ENCODE results near the gene OASL.
A peak's percentile ranks its signal among the peaks of the same experiment; 100 is the strongest.

The OASL gene

DNA sequence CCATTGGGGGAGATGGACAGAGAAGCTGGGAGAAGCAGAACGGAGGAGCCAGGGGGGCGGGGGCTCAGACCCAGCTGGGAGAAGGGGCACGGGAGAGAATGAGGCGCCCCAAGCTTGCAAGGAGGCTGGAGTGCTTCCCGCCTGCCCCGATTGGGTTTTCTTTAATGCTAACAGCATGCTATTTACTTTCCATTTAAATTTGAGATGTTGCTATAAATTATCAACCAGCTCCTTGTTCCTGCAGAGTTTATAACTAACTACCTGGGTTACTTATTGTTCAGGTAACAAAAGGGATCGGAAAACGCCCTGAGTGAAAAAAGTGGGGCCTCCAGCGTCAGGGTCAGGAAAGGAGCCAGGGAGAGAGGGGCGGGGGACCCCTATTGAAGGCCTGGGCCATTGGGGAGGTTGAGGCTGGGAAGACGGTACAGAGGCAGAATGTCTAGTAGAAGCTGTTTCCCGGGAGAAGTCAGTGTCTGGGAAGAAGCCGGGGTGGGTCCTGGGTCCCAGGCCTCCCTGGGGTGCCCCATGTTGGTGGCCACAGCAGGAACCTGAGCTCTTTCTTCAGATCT, 58.2 kb downstream of the OASL start:
- no peak for TF ChIP-seq POLR2A (IDR thresholded peaks at IDR 0.05; ENCODE audit: low read length)
- TF ChIP-seq GATA1 (IDR thresholded peaks at IDR 0.05; ENCODE audit: low read depth, low read length): no peak
- no peak for DNase-seq

DNA sequence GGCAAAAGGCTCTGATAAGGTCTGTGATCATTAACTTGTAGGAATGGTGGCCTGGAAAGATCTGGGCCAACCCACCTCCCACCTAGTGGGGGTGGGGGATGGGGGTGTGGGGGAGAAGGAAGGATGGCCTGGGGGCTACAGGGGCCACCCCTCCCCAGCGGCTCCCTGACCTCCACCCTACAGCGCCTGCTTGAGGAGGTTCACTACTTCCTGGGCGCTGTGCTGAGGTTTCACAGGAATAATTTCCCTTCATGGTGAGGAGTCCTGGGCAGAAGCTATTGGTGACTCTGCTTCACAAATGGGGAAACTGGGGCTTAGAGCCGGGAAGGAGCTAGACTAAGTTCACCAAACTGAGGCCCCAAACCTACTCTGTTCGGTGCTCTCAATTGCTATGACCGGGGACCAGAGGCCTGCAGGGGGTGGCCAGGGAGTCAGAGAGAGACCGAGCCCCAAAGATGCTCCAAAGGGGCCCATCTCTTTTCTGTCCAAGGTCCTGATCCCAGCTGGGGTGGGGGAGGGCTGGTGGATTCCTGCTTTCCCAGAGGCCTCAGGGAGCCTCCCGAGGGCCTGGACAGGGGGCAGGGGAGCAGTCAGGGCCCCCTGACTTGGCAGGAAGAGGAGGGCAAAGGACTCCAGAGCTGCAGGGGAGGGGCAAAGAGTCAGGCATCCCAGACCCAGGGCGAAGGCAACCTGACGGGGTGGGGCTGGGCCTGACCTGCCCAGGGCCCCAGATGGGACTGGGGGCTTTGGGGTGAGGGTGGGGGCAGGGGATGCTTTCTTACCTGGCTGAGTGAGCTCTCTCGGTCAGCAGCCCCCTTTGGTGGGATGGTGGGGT, 59.0 kb downstream of the OASL start:
- TF ChIP-seq GATA1 (IDR thresholded peaks at IDR 0.05; ENCODE audit: low read depth, low read length): no peak
- TF ChIP-seq POLR2A (IDR thresholded peaks at IDR 0.05; ENCODE audit: low read length): no peak
- DNase-seq: no peak

DNA sequence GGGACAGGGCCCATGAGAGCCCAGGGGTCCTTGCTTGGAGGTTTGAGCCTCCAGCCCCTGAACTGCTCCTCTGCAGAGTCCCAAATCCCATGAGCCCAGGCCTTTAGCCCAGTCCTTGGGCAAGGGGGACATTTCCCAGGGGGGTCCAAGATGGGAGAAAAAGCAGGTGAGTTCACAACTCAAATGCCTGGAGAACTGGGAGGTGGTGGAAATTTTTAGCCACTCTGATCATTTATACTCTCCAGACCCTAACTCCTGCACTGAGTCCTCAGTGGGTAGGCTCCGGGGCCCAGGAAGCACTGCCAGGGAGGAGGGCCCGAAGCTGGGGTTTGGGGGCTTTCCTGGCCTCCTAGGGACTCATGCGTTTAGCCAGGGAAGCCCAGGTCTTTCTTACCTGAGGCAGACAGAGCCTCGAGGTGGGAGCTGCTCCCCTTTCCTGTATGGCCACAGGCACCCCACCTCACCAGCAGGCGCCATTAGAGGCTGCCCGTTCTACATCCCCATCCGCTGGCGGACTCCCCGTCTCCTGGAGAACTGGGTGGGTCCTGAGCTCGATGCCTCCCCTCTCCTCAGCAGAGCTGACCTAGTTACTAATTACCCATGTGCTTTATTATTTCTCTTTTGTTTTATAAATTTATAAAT, 59.7 kb downstream of the OASL start:
- TF ChIP-seq POLR2A (IDR thresholded peaks at IDR 0.05; ENCODE audit: low read length) (no peak), GATA1 (IDR thresholded peaks at IDR 0.05; ENCODE audit: low read depth, low read length) (no peak)
- no peak for DNase-seq

DNA sequence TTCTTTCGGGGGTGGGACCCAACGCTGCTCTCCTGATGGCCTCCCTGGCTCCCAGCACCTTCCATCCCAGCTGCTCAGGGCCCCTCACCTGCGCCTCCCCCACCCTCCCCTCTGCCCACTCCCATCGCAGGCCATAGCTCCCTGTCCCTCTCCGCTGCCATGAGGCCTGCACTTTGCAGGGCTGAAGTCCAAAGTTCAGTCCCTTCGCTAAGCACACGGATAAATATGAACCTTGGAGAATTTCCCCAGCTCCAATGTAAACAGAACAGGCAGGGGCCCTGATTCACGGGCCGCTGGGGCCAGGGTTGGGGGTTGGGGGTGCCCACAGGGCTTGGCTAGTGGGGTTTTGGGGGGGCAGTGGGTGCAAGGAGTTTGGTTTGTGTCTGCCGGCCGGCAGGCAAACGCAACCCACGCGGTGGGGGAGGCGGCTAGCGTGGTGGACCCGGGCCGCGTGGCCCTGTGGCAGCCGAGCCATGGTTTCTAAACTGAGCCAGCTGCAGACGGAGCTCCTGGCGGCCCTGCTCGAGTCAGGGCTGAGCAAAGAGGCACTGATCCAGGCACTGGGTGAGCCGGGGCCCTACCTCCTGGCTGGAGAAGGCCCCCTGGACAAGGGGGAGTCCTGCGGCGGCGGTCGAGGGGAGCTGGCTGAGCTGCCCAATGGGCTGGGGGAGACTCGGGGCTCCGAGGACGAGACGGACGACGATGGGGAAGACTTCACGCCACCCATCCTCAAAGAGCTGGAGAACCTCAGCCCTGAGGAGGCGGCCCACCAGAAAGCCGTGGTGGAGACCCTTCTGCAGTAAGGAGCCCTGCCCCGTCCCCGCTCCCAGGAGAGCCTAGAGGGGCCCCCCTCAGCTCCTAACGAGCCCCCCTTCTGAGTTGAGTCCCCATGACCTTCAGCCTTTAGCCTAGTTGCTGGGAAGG, 60.5 kb downstream of the OASL start, which contains the start of gene HNF1A:
HNF1A (plus strand) TSS at position 248 of the 924 bp plus-strand sequence; CDS start at position 474, 226 bp downstream.
- TF ChIP-seq POLR2A (IDR thresholded peaks at IDR 0.05; ENCODE audit: low read length) (no peak), GATA1 (IDR thresholded peaks at IDR 0.05; ENCODE audit: low read depth, low read length) (no peak)
- no peak for DNase-seq

DNA sequence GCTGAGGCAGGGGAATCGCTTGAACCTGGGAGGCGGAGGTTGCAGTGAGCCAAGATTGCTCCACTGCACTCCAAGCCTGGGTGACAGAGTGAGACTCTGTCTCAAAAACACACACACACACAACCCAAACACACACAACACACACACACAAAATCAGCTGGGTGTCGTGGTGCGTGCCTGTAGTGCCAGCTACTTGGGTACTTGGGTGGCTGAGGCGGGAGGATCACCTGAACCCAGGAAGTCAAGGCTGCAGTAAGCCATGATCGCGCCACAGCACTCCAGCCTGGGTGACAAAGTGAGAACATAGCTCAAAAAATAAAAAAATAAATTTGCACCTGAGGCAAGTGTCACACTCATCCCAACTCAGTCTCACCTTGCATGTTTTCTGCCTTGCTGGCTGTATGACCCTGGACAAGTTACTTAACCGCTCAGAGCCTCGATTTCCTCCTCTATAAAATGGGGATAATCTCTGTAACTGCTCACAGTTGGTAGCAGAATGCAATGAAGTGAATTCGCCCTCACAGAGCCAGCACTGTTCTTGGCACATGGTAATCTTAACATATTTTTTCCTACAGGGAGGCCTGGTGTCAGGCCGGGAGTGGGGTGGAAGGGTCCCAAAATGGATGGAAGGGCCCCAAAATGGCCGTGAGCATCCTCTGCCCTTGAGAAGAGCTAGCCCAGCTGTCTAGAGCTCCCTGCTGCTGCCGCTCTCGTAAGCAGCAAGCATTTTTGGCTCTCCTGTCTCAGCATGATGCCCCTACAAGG, 61.3 kb downstream of the OASL start:
- no peak for TF ChIP-seq GATA1 (IDR thresholded peaks at IDR 0.05; ENCODE audit: low read depth, low read length)
- no peak for TF ChIP-seq POLR2A (IDR thresholded peaks at IDR 0.05; ENCODE audit: low read length)

DNA sequence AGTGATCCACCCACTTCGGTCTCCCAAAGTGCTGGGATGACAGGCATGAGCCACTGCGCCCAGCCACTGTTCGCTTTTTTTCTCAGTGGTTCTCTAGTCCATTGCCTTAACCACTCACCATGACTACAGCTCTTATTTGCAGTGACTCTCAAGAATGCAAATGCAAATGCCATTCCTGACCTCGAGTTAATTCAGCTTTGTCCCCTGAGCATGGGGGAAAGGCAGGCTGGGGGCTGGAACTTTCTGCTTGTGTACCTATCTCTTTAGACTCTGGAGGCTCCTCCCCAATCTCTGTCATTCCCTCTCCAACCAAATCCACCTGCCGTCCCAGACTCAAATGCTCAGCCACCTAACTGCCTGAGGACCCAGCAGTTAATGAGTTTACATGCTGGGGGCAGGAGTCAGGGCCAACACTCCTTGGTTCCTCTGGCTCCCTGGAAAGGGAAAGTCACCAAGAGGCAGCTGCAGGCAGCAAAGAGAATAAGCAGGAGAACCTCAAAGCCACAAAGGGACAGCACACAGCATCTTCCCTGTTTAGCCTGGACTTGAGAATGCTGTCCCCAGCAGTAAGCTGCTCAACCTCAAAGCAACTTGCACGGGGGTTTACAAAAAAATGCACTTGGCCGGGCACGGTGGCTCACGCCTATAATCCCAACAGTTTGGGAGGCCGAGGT, 66.0 kb downstream of the OASL start:
- DNase-seq: no peak
- TF ChIP-seq POLR2A (IDR thresholded peaks at IDR 0.05; ENCODE audit: low read length) (no peak), GATA1 (IDR thresholded peaks at IDR 0.05; ENCODE audit: low read depth, low read length) (no peak)

More for the DNA sequence above, 61.3 kb downstream of the OASL start:
- no peak for DNase-seq

DNA sequence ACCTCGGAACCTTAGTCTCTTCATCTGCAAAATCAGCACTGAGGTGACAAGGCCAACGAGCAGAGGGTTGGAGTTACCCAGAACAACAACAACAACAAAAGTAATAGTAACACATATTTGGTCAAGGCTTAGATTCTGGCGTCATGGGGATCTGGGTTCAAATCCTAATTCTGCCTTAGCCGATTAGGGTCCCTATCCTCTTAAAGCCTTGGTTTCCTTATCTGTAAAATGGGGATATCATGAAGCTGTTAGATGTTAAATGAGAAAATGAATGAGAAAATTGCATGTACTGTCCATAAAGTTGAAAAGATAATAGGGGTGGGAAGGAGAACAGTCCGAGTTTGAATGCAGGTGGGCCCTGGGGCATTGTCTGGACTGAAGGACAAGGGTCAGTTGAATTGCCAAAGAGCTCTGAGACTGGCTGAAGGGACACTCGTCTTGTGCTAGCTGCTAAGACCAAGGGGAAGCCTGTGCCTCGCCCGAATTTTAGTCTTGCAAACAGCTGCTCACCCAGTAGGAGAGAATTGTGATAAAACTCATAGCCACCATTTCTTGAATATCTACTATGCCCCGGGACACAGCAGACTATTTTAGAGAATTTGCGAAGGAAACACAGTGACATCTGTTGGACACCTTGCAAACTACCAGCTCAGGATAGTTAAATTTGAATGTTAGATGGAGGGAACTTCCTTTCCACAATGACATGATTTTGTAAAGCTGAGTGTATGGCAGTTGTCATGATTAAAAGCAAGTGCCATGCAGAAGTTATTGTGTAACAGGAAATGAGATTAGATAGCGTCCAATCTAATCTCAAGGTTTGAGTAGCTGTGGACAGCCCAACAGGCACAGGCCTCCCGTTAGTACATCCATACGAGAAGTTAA, 67.5 kb downstream of the OASL start:
- peak; percentile 71 to 72 for DNase-seq
- no peak for TF ChIP-seq POLR2A (IDR thresholded peaks at IDR 0.05; ENCODE audit: low read length)
- TF ChIP-seq GATA1 (IDR thresholded peaks at IDR 0.05; ENCODE audit: low read depth, low read length): no peak

DNA sequence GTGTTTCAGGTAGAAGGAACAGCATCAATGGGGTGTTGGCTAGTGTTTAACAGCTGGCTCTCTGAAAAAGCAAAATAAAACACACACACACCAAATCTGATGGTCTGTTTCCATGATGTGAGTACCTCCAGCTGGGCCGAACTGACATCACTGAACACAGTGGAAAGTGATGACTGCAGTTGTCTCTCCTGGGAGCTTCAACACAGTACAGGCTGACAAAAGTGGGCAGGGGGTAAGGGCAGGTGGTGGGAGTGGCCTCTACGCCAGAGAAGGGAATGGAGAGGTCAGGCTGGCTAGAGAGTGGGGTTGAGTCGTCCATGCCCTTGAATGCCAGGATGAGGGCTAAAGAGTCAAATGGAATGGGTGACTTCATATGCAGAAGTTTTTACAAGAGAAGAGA, 68.7 kb downstream of the OASL start:
- DNase-seq: no peak
- TF ChIP-seq POLR2A (IDR thresholded peaks at IDR 0.05; ENCODE audit: low read length): no peak
- TF ChIP-seq GATA1 (IDR thresholded peaks at IDR 0.05; ENCODE audit: low read depth, low read length): no peak
